Activated CD4-positive, alpha-beta T cell treated with anti-CD3 and anti-CD28 coated beads, Interleukin-2, amount 50 U/mL, for 4 hours (primary cell): ENCODE measurements around the gene ENTPD5.
A peak's percentile ranks its signal among the peaks of the same experiment; 100 is the strongest.
"Not testable (repeated sequence)": the region's sequence is repeated elsewhere in the genome, so short reads cannot be mapped to it uniquely, and the experiment has no call there.

Experiments used
- DNase-seq, 2 experiments: peaks; one replicate each; pipeline ENCODE4 v3.0.0-alpha.2; 2020

ENTPD5 gene, protein sequence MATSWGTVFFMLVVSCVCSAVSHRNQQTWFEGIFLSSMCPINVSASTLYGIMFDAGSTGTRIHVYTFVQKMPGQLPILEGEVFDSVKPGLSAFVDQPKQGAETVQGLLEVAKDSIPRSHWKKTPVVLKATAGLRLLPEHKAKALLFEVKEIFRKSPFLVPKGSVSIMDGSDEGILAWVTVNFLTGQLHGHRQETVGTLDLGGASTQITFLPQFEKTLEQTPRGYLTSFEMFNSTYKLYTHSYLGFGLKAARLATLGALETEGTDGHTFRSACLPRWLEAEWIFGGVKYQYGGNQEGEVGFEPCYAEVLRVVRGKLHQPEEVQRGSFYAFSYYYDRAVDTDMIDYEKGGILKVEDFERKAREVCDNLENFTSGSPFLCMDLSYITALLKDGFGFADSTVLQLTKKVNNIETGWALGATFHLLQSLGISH

DNA sequence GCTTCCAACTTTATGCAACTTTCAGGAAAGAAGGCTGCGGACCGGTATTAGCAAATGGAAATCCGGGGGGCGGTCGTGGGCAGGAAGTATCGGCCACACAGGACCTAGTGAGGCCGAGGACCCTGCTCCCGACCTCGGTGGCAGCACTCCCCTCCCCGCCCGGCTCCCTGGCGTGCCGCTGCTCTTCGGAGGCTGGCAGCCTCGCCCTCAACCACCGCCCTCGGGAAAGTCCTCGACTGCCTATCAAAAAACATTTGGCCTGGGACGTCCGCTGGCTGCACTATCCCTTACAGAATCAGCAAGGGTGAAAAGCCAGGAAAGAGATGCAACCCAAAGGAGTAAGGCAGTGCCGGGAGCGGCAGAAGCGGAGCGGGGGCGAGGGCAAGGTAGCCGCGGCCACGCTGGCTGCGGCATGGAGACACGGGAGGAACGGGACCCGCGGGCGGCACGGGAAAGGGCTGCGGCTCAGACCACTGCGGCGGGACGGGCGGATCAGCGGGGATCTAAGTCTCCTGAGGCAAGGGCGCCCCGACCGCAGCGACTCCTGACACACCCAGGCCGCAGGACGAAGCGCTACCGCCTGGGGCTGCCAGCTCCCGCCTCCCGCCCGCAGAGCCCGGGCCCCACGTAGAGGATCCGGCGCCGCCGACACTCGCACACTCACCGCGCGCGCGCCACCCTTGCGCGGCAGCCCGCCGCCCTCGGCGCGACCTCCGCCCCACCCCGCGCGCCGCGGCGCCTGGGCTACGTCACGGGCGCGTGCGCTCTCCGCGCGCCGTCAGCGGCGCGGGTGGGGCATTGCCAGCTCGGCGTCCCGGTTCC lies at the start of gene ENTPD5, which contains the start of gene BBOF1:
Gene ENTPD5, minus strand, starts transcription at position 703 of the 822 bp plus-strand sequence. CDS start 31,186 bp downstream, outside the sequence.
Gene BBOF1, plus strand, starts transcription at position 764 of the 822 bp plus-strand sequence. CDS start 130 bp downstream, outside the sequence.
- DNase-seq: peak; percentile 74 to 78

DNA sequence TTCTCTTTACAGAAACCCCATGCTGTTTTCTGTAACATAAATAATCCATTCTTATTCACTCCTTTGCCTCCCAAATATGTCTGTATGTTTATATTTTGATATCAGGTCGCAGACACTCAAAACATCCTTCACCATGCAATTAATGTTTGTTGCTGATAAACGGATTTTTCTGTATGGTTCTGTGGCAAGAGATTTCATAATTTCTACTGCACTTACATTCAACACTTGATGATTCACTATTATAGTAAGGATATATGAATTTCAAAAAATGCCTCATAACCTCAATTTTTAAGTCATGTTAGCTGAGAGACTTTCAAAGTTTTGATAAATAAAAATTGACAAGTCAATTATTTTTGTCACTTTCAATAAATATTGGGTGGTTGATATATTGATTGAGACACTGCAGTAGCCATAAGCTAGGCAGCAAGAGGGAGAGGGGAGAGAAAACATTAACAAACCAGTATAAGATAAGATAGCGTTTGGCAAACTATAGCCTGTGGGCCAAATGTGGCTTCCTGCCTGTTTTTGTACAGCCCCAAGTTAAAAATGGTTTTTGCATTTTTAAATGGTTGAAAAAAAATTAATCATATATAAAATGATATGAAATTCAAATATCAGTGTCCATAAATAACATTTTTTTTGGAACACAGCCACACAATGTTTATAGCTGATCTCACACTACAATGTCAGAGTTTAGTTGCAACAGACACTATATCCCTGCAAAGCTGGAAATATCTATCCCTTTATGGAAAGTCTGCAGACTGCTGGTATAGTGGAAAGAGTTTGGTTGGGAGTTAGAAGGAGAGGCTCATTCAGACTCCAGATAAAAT lies 46.9 kb upstream of the ENTPD5 start:
- DNase-seq: no peak

DNA sequence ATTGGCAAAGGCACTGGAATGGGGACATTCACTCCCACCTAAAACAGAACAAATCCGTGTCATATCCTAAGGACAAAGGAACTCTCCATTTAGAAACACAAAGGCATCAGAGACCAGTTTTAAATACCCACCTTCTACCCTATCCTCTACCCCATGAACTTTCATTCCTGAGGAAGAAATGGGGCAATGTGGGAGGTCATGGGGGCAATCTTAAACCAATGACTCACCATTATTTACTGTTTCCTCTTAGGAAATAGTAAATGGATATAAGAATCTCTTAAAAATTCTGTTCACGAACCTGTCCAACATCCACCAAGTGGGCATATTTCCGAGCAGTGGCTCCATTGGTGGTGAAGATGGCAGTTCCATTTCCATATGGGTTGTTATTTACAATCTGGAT lies 45.8 kb upstream of the ENTPD5 start:
- no peak for DNase-seq

DNA sequence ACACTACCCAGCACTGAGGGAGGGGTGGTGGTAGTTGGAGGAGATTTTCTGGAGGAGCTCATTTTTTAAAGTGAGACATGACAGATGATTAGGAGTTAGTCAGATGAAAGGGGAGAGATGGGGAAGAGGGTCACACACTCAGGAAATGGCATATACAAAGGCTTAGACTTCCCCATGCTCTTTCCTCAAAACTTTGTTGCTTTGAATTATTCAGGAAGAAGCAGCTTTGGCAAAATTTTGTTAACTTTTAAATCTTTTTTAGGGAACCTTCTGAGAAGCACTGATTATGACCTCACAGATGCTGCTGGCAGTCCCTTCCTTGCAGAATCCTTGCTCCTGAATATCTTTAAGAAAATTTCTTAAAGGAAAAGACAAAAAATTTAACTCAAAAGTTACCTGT lies 45.3 kb upstream of the ENTPD5 start:
- DNase-seq: no peak

DNA sequence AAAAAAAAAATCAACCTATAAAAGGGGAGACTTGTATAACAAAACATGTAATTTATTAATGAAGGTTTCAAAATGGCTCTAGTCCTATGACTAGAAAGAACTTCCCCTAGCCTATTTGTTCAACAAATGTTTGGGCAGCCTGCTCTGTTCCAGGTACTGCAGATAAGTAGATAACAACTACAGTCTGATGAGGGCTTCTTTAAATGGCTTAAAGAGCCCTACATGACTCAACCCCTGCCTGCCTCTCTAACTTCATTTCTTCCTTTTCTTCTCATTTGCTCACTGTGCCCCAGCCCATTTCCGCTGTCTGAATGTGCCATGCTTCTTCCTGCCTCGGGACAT lies 43.7 kb upstream of the ENTPD5 start:
- DNase-seq: no peak

DNA sequence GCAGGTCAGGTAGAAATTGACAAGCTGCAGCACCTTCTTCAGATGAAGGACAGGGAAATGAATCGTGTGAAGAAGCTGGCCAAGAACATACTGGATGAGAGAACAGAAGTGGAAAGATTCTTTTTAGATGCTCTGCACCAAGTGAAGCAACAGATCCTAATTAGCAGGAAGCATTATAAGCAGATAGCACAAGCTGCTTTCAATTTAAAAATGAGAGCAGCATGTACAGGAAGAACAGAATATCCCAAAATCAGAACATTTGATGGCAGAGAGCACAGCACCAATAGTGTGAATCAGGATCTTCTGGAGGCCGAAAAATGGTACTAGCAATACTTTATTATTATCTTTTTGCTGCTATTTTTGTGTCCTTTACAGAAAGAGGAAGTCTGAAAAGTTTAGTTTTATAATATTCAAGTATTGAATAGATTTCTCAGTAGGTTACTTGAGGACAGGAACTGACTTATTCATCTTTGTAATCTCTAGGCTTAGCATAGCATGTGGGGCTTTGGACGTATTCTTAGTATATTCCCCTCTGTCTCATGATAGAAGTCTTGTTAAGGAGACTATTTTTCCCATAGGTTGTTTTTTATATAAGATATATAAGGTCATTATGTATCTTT lies 30.9 kb upstream of the ENTPD5 start:
- no peak for DNase-seq

DNA sequence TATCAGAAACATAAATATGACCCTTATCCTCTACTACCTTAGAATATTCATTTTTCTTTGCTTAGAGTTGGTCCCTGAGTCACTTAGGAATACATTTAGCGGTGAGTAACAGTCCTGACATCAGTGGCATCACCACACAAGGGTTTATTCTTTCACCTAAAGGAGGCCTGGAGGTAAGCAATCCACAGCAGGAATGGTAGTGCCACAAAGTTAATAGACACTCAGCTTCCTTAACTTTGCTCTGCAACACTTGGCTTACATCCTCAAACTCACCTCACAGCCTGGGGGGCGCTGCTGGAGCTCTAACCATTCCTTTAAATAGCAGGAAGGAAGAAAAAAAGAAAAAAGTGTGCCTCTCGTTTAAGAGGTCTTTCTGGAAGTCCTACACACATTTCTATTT lies 29.2 kb upstream of the ENTPD5 start:
- no peak for DNase-seq

DNA sequence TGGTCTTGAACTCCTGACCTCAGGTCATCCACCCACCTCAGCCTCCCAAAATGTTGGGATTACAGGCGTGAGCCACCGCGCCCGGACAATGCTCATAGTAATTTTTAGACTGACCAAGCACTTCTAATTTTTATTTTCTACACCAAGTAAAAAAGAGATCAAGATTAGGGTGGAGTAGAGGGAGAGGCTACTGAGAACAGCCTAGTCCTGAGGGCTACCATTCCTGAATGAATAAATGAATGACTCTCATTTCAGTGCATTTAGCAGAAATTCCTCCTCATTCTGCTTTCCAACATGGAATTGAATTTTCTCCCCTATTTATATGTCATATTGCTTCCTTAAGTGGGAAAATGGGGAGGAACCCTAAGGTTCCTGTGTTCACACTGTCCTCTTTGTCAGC lies 26.4 kb upstream of the ENTPD5 start:
- no peak for DNase-seq

DNA sequence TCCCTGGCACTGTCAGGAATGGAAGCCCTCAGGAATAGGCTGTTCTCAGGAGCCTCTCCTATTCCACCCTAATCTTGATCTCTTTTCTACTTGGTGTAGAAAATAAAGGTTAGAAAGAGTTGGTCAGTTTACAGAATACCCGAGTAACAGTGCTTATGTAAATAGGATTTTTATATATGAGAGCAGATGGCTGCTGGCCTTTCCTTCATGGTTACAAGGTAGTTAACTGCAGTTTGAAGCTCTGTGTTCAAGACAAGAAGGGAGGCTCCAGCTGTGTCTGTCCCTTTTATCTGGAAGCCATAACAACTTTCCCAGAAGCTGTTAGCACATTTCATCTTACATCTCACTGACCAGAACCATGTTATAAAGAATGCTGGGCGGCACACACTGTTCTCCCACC lies 23.2 kb upstream of the ENTPD5 start:
- no peak for DNase-seq

DNA sequence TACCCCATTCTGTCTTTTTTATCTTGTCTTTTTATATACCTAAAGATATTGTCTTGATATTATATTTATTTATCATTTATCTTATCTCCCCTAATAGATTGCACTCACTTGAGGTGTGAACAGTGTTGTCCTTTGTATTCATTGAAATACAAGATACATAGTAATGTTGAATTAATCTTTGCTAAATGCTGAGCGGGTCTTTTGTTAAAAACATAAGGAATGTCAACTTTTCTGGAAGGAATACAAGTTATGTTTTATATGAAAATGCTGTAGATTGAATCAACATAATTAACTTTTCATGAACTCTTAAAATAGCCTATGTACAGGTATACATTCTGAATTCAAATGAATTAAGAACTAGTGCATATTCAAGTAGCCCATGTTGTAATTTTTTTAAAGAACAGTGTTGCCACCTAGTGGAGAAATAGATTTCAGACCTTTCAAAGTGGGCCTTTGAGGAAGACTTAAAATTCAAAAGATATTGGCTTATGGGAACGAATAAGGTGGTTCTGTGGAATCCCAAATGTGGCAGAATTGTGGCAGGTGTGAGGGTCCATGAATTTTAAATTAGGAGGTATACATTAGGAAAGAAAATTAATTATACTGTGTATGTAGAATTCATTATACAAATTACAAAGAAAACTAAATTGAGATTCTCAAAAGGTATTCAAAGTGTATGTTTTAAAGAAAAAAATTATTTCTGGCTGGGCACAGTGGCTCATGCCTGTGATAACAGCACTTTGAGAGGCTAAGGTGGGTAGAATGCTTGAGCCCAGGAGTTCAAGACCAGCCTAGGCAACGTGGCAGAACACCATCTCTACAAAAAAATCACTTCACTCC lies 19.2 kb upstream of the ENTPD5 start:
- DNase-seq: no peak

DNA sequence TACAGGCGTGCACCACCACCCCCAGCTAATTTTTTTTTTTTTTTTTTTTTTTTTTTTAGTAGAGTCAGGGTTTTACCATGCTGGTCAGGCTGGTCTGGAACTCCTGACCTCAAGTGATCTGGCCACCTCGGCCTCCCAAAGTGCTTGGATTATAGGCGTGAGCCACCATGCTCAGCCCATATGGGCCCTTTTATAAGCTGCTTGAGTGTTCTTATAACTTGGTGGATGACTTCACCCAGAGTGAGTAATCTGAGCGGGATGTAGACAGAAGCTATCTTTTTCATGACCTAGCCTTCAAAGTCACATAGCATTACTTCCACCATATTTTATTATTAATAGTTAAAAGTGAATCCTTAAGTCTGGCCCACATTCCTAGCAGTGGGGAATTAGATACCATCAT lies 16.5 kb upstream of the ENTPD5 start:
- no peak for DNase-seq

DNA sequence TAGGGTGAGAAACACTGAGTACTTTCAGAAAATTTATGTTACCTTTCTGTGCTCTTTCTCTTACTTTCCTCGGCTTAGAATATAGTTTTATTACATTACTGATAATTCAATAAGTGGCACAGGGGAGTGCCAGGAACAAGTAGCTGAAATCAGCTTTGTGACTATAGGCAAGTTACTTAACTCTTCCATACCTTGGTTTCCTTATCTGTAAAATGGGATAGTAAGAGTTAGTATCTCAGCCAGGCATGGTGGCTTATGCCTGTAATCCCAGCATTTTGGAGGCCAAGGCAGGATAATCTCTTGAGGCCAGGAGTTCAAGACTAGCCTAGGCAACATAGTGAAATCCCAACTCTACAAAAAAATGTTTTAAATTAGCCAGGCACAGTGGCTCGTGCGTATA lies 15.5 kb upstream of the ENTPD5 start:
- no peak for DNase-seq

DNA sequence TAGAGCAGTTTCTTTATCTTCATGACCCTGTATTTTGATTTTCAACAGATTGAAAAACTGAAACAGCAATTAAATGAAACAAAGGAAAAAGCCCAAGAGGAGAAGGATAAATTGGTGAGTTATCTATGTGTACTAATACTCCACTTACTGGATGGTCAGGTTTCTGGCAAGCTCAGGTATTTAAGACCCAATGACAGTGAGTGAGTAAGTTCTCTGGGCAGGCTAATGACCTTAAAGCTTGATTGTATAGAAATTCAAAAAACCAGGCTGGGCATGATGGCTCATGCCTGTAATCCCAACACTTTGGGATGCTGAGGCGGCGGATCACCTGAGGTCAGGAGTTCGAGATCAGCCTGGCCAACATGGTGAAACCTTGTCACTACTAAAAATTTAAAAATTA lies 10.0 kb upstream of the ENTPD5 start:
- DNase-seq: no peak

DNA sequence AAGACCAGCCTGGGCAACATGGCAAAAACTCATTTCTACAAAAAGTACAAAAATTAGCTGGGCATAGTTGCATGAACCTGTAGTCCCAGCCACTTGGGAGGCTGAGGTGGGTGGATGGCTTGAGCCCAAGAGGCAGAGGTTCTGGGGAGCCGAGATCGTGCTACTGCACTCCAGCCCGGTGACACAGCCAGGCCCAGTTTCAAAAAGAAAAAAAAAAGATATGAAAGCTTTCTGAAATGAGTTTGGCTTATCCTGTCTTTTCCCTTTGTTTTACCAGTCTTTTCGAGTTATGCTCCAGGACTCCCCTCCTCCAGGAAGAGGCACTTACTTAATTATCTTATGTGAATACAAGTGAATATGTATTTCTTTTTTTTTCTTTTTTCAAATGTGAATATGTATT lies 3.3 kb upstream of the ENTPD5 start:
- no peak for DNase-seq

DNA sequence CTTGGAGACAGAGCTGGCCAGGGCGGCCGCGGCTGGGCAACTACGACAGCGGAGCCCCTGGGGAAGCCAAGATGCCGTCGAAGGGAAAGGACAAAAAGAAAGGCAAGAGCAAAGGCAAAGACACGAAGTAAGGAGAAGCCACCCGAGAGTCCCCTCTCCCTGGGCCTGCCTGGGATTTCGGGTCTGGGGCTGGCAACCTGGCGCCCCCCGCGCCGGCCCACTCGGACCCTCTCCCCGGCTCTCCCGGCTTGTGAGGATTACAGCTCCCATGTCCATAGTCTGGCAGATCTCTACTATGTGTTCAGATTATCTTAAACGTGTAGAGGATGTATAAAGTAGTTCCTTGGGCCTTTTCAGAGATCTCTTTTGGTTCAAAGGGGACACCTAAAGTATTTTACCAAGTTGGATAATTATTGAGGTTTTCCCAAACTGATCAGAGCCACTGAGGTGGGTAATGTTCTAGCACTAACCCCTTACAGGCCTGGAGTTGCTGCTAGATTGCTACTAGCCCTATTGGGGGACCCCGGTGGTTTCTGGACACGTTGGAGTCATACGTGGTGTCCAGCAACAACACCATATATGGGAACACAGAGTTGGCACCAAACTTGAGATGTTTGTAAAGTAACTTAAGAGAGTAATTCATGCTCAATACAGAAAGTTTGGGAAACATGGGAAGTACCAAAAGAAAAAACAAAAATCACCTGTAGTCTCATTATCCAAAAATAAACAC lies 485 bp upstream of the ENTPD5 start:
- DNase-seq: no peak

DNA sequence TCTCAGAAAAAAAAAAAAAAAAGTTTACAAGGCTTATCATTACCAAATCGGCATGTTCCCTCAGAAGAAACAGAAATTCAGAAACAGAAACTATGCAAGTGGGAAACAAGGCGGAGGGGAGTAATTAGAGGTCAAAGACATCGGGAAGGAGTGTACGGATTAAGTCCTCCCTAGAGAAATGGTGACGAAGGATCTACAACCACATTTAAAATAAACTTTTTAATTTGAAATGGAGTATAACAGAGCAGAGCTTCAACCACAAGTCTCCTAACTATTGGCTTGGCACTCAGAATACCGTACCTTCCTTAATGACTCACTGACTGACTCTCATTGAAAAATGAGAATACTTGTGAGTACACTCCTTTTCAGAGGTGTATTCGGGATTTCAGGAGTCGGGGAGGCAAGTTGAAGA lies 908 bp downstream of the ENTPD5 start:
- no peak for DNase-seq

DNA sequence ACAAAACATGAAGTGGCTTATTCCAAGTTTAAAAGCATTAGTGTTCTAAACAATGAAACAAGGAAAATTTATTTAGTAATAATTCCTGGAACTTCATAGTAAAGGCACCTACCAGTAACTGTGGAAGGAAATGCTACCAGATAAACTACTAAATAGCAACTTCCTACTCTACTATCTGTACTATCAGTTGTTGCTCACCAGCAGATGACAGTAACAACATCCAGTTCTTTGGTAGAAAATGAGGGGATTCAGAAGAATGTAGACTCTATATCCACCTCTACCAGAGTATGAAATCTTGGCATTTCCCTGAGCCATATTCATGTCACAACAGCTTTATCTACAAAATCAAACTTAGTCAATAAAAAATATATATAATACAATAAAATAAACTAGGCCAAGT lies 3.1 kb downstream of the ENTPD5 start:
- DNase-seq: no peak

DNA sequence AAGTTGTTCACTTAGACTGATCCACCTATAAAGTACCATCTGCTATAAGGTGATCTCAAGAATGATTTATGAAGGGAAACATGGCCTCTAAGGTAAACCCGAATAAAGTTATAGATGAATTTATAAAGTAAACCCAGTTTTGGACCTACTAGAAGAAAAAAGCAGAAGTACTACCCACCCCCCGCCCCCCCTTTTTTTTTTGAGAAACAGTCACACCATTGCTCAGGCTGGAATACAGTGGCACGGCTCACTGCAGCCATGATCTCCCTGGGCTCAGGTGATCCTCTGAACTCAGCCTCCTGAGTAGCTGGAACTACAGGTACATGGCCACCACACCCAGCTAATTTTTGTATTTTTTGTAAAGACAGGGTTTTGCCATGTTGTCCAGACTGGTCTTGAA lies 3.9 kb downstream of the ENTPD5 start:
- DNase-seq: no peak

DNA sequence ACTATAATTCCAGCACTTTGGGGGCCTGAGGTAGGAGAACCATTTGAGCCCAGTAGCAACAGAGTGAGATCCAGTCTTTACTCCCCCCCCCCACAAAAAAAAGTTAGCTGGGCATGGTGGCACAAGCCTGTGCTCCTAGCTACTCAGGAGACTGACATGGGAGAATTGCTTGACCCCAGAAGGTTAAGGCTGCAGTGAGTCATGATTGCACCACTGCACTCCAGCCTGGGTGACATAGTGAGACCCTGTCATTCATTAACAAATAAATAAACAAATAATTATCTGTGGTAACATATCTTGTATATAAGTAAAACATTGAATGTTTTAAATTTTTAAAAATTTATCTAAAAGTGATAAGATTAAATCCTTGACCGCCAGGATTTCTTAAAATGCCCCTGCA lies 4.8 kb downstream of the ENTPD5 start:
- no peak for DNase-seq

DNA sequence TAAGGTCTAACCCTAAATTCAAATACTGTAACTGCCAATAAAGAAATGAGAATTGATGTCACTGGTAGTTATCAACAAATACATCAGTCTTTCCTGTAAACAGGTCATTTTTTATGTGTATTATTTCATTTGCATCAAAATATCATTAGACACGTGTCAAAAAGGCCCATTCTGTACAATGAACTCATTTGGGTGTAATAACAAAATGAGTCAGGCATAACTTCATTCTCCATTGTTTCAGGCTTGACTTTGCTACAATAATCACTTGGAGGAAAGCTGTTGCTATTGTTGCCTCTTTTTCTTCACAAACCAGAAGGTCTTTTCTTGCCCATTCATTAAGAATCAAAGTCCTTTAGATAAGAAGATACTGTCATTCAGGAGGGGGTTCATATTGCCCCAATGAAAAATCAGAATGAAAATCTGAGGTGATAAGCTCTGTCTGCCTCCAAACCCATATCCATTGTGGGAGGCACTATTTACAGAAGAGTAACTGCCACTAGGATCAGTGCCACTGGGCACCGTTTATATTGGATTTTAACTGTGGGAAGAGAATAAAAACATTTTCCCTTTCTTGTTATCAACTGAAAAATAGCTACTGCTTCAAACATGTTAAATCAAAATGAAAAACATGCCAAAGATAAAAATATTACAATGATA lies 10.1 kb downstream of the ENTPD5 start:
- DNase-seq: no peak

DNA sequence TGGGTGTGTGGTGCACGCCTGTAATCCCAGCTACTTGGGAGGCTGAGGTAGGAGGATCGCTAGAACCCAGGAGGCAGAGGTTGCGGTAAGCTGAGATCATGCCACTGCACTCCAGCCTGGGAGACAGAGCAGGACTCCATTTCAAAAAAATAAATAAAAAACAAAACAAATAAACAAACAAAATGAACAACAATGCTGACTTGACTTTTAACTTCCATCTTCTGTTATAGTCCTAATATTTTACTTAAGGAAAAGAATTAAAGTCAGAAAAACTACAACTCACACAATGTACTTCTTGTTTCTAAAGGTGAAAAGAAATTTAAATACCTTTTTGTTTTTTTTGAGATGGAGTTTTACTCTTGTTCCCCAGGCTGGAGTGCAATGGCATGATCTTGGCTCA lies 13.4 kb downstream of the ENTPD5 start:
- DNase-seq: not testable (repeated sequence)
